ENCODE measurements around the gene KCNJ6. TPM values are rescaled to one million over a fixed set of nuclear protein-coding genes. Genes with fewer than 3 reads are reported as not detected.

Gene KCNJ6
- total and polyA plus RNA-seq, 10 of the 15 experiments (the other 5 are each of a cell fraction or from before 2014, with no cell fraction given) = 0.03 to 0.07 (median 0.04) TPM; not detected in 7

GRCh38 chr21:37877888-37878684 is 38.2 kb downstream of the KCNJ6 start:
- RAD21 ChIA-PET (ENCODE audit: unreplicated experiment) = no interaction called here
- SMC1A ChIA-PET (ENCODE audit: uncharacterized antibody, unreplicated experiment) = no interaction called here
- TF ChIP-seq CTCF (IDR thresholded peaks at IDR 0.05 in 2 of 3, conservative IDR thresholded peaks at IDR 0.05 in 1 of 3; ENCODE audit: control insufficient read depth in 2 of 3, extremely low read depth in 1 of 3, insufficient read depth in 1 of 3, low read depth in 3 of 3, low read length in 3 of 3) = no peak
- Histone ChIP-seq H3K4me3 (no peak overlapping the region), H3K27me3 (replicated peaks in 1 of 2; ENCODE audit: control insufficient read depth in 2 of 2, insufficient read depth in 2 of 2, low read length in 1 of 2) (no peaks in the 10 kb centered on the region), H4K20me1 (ENCODE audit: control insufficient read depth, insufficient read depth) (no peaks in the 10 kb centered on the region), H3K27ac (ENCODE audit: control insufficient read depth, insufficient read depth) (no peak overlapping the region), H2AFZ (ENCODE audit: control insufficient read depth, low read depth, low read length) (no peak overlapping the region), H3K4me2 (ENCODE audit: control insufficient read depth, insufficient read depth) (no peak overlapping the region), H3K79me2 (ENCODE audit: control insufficient read depth, insufficient read depth, low read length) (no peaks in the 10 kb centered on the region), H3K9ac (ENCODE audit: control insufficient read depth, insufficient read depth, low read length) (no peak overlapping the region), H3K36me3 (ENCODE audit: control insufficient read depth in 2 of 2, insufficient read depth in 2 of 2, low read length in 1 of 2) (no peaks in the 10 kb centered on the region), H3K9me3 (replicated peaks; ENCODE audit: control insufficient read depth, insufficient read depth, low read length) (no peaks in the 10 kb centered on the region), H3K4me1 (ENCODE audit: control insufficient read depth, insufficient read depth, low read length) (no peaks in the 10 kb centered on the region)
- CTCF ChIA-PET = interaction anchor here (1.0 kb wide), 1 partner anchor 474 kb away, joined by 3 read pairs; no protein-coding TSS in a partner anchor
- FAIRE-seq = no peak
- no TSS peak for BruUV-seq (replicated peaks)
- POLR2A ChIA-PET = no interaction called here
- WGBS (ENCODE audit: insufficient coverage, insufficient replicate concordance, low lambda C conversion rate, missing lambda C conversion rate) = 67% methylated on average over 3 of the region's 3 CpGs
- intact Hi-C loops (cut with micrococcal nuclease; ENCODE audit: unreplicated experiment) (no loop called here), in situ Hi-C loops (cut with MboI) (no loop called here)
- DNase-seq (ENCODE audit: low read depth, low spot score) = no peak
- no peak for ATAC-seq

- H3K4me3 ChIP-seq = no peak overlapping the region
- 84% methylated on average over 1 of the region's 1 CpG for WGBS (ENCODE audit: insufficient coverage, insufficient replicate concordance, low lambda C conversion rate, missing lambda C conversion rate)
- intact Hi-C loops (cut with micrococcal nuclease; ENCODE audit: unreplicated experiment) (no loop called here), in situ Hi-C loops (cut with MboI) (no loop called here)
- no peaks in the 10 kb centered on the region for H3K36me3 ChIP-seq (ENCODE audit: control insufficient read depth in 2 of 2, insufficient read depth in 2 of 2, low read length in 1 of 2)
- H3K9me3 ChIP-seq (replicated peaks; ENCODE audit: control insufficient read depth, insufficient read depth, low read length) = no peaks in the 10 kb centered on the region
- POLR2A ChIA-PET = no interaction called here
- H3K27ac ChIP-seq (ENCODE audit: control insufficient read depth, insufficient read depth) = no peak overlapping the region
- DNase-seq (ENCODE audit: low read depth, low spot score) (no peak), ATAC-seq (no peak), FAIRE-seq (no peak)
- no peaks in the 10 kb centered on the region for H3K79me2 ChIP-seq (ENCODE audit: control insufficient read depth, insufficient read depth, low read length)
- H3K9ac ChIP-seq (ENCODE audit: control insufficient read depth, insufficient read depth, low read length) = no peak overlapping the region
- H4K20me1 ChIP-seq (ENCODE audit: control insufficient read depth, insufficient read depth) = no peaks in the 10 kb centered on the region
- no peak overlapping the region for H2AFZ ChIP-seq (ENCODE audit: control insufficient read depth, low read depth, low read length)
- H3K4me1 ChIP-seq (ENCODE audit: control insufficient read depth, insufficient read depth, low read length) = no peaks in the 10 kb centered on the region
- H3K4me2 ChIP-seq (ENCODE audit: control insufficient read depth, insufficient read depth) = no peak overlapping the region
- no peaks in the 10 kb centered on the region for H3K27me3 ChIP-seq (replicated peaks in 1 of 2; ENCODE audit: control insufficient read depth in 2 of 2, insufficient read depth in 2 of 2, low read length in 1 of 2)
- CTCF ChIA-PET = interaction anchor here (1.0 kb wide), 1 partner anchor 475 kb away, joined by 3 read pairs; no protein-coding TSS in a partner anchor
- SMC1A ChIA-PET (ENCODE audit: uncharacterized antibody, unreplicated experiment) = interaction anchor here (0.7 to 1.2 kb wide), 2 partner anchors 12 to 58 kb away, joined by 3 to 4 read pairs; no protein-coding TSS in a partner anchor
- no TSS peak for BruUV-seq (replicated peaks)
- RAD21 ChIA-PET (ENCODE audit: unreplicated experiment) = interaction anchor here (0.5 kb wide), 1 partner anchor 33 kb away, joined by 3 read pairs; no protein-coding TSS in a partner anchor
- TF ChIP-seq ATF2 (IDR thresholded peaks at IDR 0.05; ENCODE audit: low read length) = no peak
- TF ChIP-seq ELK1 (IDR thresholded peaks at IDR 0.05; ENCODE audit: low read depth, low read length) = no peak
- TF ChIP-seq BHLHE40 (IDR thresholded peaks at IDR 0.05; ENCODE audit: borderline replicate concordance in 1 of 2, low read depth in 2 of 2, low read length in 1 of 2) = no peak
- TF ChIP-seq POLR2AphosphoS5 (IDR thresholded peaks at IDR 0.05; ENCODE audit: low read length) = no peak
- TF ChIP-seq PML (IDR thresholded peaks at IDR 0.05; ENCODE audit: low read length) = no peak
- TF ChIP-seq MTA3 (IDR thresholded peaks at IDR 0.05; ENCODE audit: borderline replicate concordance, low read length) = no peak
- no peak for TF ChIP-seq ZSCAN29 (IDR thresholded peaks at IDR 0.05)
- no peak for TF ChIP-seq MAX (IDR thresholded peaks at IDR 0.05; ENCODE audit: low read depth, low read length)
Observed at GRCh38 chr21:37877171-37877570, 39.1 kb downstream of the KCNJ6 start.

Data from GM12878 (cell line).